Lower leg skin (tissue), 3 donors: ENCODE measurements around the gene EFCAB5.

ENCODE experiments used
- CTCF ChIP-seq, 3 donors: fragments of 450-650 bp; IDR thresholded peaks; one replicate each; pipeline ENCODE4 v1.5.1; 2016; ENCODE audit warnings: antibody characterized with exemption in 3 of 3, mild to moderate bottlenecking in 3 of 3, moderate library complexity in 2 of 3
- POLR2A ChIP-seq, 2 donors: fragments of 450-650 bp; IDR thresholded peaks; one replicate each; pipeline ENCODE4 v1.6.1; 2016 to 2017; ENCODE audit warnings: antibody characterized with exemption in 2 of 2, mild to moderate bottlenecking in 1 of 2, moderate library complexity in 1 of 2

- no peak for TF ChIP-seq CTCF (IDR thresholded peaks at IDR 0.05)
- no peak for TF ChIP-seq POLR2A (IDR thresholded peaks at IDR 0.05)
These were observed 23.4 kb upstream of the EFCAB5 start for GRCh38 chr17:29918016-29918415.
